CD4-positive, alpha-beta T cell treated with Interleukin-4 for 1 hour (primary cell): Measurements from ENCODE around the gene GH2.
A peak's percentile ranks its signal among the peaks of the same experiment; 100 is the strongest.

Experiments
- DNase-seq, 2 donors: peaks; one replicate each; pipeline ENCODE4 v3.0.0-alpha.2; 2020 to 2022

GH2 gene

GRCh38 chr17:63838631-63839171 is 43.0 kb downstream of the GH2 start:
- no peak for DNase-seq

GRCh38 chr17:63837962-63838600 is 43.7 kb downstream of the GH2 start:
- DNase-seq = no peak

GRCh38 chr17:63837480-63837879 is 44.3 kb downstream of the GH2 start:
- DNase-seq = no peak

- DNase-seq = no peak
These were observed 44.9 kb downstream of the GH2 start for GRCh38 chr17:63836811-63837210.

- no peak for DNase-seq
These were observed 46.5 kb downstream of the GH2 start for GRCh38 chr17:63835167-63835720.

- peak; percentile 70 to 75 for DNase-seq
These were observed 47.1 kb downstream of the GH2 start for GRCh38 chr17:63834431-63835166.

GRCh38 chr17:63833741-63834373 is 47.9 kb downstream of the GH2 start:
- no peak for DNase-seq

GRCh38 chr17:63833026-63833740 is 48.6 kb downstream of the GH2 start:
- no peak for DNase-seq

- DNase-seq = no peak
These were observed 49.3 kb downstream of the GH2 start for GRCh38 chr17:63832455-63832854.

GRCh38 chr17:63832014-63832413 is 49.7 kb downstream of the GH2 start:
- no peak for DNase-seq

- DNase-seq = no peak
These were observed 50.2 kb downstream of the GH2 start for GRCh38 chr17:63831505-63831904.

GRCh38 chr17:63830904-63831491 is 50.7 kb downstream of the GH2 start:
- no peak for DNase-seq

- no peak for DNase-seq
These were observed 51.5 kb downstream of the GH2 start for GRCh38 chr17:63830278-63830677.
